Activated naive CD8-positive, alpha-beta T cell treated with anti-CD3 and anti-CD28 coated beads, Interleukin-2, amount 50 U/mL, for 24 hours (primary cell): ENCODE measurements around the gene PTMS.
"Not testable (repeated sequence)": the region's sequence is repeated elsewhere in the genome, so short reads cannot be mapped to it uniquely, and the experiment has no call there.

Source experiments
- ATAC-seq: fragments of 150-1000 bp; cut with Tn5 transposase; one replicate; pipeline ENCODE4 v1.10.0; 2021
- DNase-seq: peaks from one replicate; pipeline ENCODE4 v3.0.0; 2021
- H3K27ac Mint-ChIP-seq: one replicate; pipeline ENCODE4 v1.8.0; 2021; ENCODE audit warnings: mild to moderate bottlenecking, mixed read lengths
- H3K27me3 Mint-ChIP-seq: one replicate; pipeline ENCODE4 v1.8.0; 2021; ENCODE audit warnings: mixed read lengths
- H3K36me3 Mint-ChIP-seq: one replicate; pipeline ENCODE4 v1.8.0; 2021; ENCODE audit warnings: low read depth, mixed read lengths
- H3K4me1 Mint-ChIP-seq: one replicate; pipeline ENCODE4 v1.8.0; 2021; ENCODE audit warnings: mixed read lengths
- H3K4me3 Mint-ChIP-seq: one replicate; pipeline ENCODE4 v1.8.0; 2021; ENCODE audit warnings: mild to moderate bottlenecking, moderate library complexity, mixed read lengths
- H3K9me3 Mint-ChIP-seq: one replicate; pipeline ENCODE4 v1.8.0; 2021; ENCODE audit warnings: mixed read lengths

The PTMS gene

DNA sequence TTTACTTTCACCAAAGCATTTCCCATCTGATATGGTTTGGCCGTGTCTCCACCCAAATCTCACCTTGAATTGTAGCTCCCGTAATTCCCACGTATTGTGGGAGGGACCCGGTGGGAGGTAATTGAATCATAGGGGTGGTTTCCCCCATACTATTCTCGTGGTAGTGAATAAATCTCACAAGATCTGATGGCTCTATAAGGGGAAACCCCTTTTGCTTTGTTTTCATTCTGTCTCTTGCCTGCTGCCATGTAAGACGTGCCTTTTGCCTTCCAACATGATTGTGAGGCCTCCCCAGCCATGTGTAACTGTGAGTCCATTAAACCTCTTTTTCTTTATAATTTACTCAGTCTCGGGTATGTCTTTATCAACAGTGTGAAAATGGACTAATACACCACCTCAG lies 22.9 kb upstream of the PTMS start:
- not testable (repeated sequence) for H3K27me3 Mint-ChIP-seq, H3K9me3 Mint-ChIP-seq, DNase-seq
- ATAC-seq, result peak; percentile 41
- Mint-ChIP-seq H3K4me1 (peaks cover 41% of the 10 kb centered on the region), H3K36me3 (peaks cover 40% of the 10 kb centered on the region), H3K4me3 (peak overlapping the region; percentile 28), H3K27ac (peak overlapping the region; percentile 85)

DNA sequence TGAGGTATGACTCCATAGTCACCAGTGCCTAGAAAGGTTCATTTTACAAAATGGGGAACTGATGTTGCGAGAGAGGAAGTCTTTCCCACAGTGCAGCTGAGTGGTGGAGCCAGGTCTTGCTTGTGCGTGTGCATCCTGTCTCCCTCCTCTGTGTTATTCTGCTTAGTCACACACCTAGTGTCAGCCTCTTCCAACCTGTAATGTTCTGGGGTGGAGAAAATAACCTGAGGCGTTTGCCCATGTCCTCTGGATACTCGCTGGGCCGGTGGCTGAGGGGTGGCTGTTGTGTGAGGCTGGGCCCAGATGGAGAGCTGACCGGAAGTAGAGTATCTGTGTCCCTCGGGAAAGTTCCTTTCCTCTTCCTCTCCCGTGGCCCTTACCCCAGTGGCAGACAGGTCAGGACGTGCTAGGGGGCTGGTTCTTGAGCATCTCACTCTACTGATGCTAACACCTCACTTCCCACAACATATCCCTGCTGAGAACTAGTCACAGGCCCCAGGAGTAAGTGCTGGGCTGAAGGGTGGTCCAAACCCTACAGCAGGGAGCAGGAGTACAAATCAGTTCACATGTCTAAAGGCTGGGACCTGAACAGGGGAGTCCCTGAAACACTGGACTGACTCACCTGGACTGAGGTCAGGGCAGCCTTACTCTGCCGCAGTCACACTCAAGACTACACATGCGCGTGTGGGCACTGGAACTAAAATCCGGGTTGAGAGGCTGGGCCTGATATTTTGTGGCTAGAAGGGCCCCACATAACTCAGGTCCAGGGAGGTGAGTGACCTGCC lies 20.2 kb upstream of the PTMS start:
- ATAC-seq (peak; percentile 39), DNase-seq (no peak)
- Mint-ChIP-seq H3K27ac (peak overlapping the region; percentile 67), H3K4me1 (peaks cover 43% of the 10 kb centered on the region), H3K27me3 (no peaks in the 10 kb centered on the region), H3K36me3 (peaks cover 53% of the 10 kb centered on the region), H3K4me3 (no peak overlapping the region), H3K9me3 (peaks cover 10% of the 10 kb centered on the region)

DNA sequence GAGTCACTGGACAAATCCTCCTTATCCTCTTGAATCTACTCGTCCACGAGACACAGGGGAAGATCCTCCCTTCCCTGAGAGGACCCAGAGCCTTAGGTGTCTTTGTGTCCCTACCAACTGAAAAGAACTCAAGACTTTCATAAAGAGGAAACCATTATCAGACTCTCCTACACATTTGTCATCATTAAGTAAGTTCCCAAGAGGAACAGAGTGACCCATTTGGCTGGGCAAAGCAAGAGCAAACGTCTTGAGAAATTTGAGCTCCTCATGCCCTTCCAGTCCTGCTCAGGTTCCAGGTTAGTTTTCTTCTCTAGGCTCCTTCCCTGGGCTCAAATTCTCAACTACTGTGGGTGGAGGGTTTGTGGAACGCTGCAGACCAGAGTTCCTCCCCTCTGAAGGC lies 18.9 kb upstream of the PTMS start:
- peaks cover 10% of the 10 kb centered on the region for H3K9me3 Mint-ChIP-seq
- no peaks in the 10 kb centered on the region for H3K27me3 Mint-ChIP-seq
- H3K36me3 Mint-ChIP-seq, result peaks cover 61% of the 10 kb centered on the region
- H3K4me1 Mint-ChIP-seq, result peaks cover 51% of the 10 kb centered on the region
- ATAC-seq, result no peak
- H3K27ac Mint-ChIP-seq, result peak overlapping the region; percentile 13
- no peak overlapping the region for H3K4me3 Mint-ChIP-seq
- no peak for DNase-seq

DNA sequence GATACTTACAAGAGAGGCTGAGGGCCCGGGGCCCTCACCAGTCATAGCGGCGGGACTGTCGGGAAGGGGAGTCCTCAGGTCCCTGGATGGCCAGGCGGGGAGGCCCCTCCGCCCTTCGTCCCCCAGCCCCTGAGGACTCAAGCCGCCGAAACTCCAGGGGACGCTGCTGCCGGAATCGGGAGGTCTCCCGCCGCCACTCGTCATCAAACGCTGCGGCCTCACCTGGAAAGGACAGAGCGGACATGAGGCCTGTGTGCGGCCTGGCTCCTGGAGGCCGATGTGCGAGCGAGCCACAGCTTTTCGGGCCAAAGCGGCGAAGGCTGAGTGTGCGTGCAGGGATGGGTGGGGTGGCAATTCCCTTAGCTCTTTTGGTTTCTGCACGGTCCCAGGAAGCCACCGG lies 17.4 kb upstream of the PTMS start:
- Mint-ChIP-seq H3K27ac (no peak overlapping the region), H3K4me3 (no peak overlapping the region), H3K27me3 (no peaks in the 10 kb centered on the region), H3K4me1 (peaks cover 44% of the 10 kb centered on the region), H3K9me3 (peaks cover 4% of the 10 kb centered on the region), H3K36me3 (peaks cover 55% of the 10 kb centered on the region)
- ATAC-seq (no peak), DNase-seq (no peak)

DNA sequence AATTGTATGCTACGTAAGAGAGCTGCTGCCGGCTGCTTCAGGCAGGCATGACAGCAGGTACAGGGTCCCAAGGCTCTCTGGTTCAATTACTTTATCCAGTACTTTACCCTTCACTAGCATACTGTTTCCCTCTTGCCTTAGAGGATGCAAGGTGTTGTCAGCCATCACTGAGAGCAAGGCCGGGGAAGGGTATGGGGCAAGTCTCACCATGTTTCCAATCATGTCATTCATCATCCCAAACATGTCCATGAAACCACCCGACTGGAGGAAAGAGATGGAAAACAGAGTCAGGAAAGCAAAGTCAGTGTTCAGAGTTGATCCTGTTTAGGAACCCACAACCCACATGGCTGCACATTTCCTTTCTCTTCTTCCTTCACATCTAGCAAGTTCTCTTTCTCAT lies 15.7 kb upstream of the PTMS start:
- ATAC-seq, result no peak
- peak overlapping the region; percentile 33 for H3K27ac Mint-ChIP-seq
- no peak for DNase-seq
- H3K27me3 Mint-ChIP-seq, result no peaks in the 10 kb centered on the region
- peaks cover 41% of the 10 kb centered on the region for H3K4me1 Mint-ChIP-seq
- no peaks in the 10 kb centered on the region for H3K9me3 Mint-ChIP-seq
- peaks cover 47% of the 10 kb centered on the region for H3K36me3 Mint-ChIP-seq
- no peak overlapping the region for H3K4me3 Mint-ChIP-seq

DNA sequence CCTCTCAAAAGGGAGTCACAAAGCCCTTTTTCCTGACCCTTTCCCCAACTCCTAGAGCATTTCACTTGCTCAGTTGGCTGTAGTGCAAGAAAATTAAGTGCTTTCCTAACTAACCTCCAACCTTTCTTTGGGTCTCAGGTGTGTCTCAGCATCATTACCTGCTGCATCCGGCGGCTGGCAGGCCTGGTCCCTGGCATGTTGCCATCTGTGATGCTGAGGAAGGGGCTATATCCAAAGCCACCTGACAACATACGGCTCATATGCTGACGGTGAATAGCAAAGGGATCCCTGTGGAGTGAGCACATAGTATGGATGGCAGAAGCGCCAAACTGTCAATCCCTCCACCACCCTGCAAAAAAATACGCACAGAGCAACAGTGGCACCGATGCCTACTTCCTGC lies 14.4 kb upstream of the PTMS start:
- Mint-ChIP-seq H3K9me3 (no peaks in the 10 kb centered on the region), H3K27ac (peak overlapping the region; percentile 74), H3K4me3 (peak overlapping the region; percentile 90), H3K4me1 (peaks cover 32% of the 10 kb centered on the region), H3K27me3 (no peaks in the 10 kb centered on the region), H3K36me3 (peaks cover 38% of the 10 kb centered on the region)
- DNase-seq (no peak), ATAC-seq (no peak)

DNA sequence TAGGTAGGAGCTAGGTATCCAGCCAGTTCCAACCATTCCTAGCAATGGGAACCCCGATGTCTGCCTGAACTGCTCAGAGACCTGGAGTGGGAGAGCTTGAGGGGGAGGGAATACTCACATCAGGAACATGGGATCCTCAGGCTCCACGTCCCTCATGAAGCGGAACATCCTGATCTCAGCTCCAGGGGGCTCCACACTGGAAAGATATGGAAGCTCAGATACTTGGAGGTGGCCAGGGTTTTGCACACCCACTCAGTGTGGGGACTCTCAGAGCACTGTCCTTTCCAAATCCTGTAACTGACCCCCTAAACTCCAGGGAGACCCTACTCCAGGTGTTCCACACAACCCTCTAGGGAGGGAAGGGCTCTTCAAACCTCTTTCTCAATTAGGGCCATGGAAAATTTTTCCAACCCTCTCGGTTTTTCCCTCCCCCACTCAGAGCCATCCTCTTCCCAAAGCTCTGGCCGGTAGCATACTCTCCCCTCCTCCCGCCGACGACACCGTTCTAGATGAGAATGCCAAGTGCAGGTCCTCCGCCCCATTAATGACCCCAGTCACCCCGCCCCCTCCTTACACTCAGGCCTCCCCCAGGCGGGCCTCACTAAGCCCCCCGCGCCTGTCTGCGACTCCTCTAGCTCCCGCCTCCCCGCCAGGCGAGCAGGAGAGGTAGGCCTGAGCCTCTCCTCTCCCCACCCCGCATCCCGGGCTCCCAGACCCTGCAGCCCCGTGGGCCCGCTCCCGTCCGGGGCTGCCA lies 13.8 kb upstream of the PTMS start:
- Mint-ChIP-seq H3K4me1 (peaks cover 32% of the 10 kb centered on the region), H3K4me3 (peak overlapping the region; percentile 90), H3K9me3 (no peaks in the 10 kb centered on the region), H3K36me3 (peaks cover 33% of the 10 kb centered on the region), H3K27ac (peak overlapping the region; percentile 98), H3K27me3 (peaks cover 4% of the 10 kb centered on the region)
- ATAC-seq (no peak), DNase-seq (peak; percentile 36)

DNA sequence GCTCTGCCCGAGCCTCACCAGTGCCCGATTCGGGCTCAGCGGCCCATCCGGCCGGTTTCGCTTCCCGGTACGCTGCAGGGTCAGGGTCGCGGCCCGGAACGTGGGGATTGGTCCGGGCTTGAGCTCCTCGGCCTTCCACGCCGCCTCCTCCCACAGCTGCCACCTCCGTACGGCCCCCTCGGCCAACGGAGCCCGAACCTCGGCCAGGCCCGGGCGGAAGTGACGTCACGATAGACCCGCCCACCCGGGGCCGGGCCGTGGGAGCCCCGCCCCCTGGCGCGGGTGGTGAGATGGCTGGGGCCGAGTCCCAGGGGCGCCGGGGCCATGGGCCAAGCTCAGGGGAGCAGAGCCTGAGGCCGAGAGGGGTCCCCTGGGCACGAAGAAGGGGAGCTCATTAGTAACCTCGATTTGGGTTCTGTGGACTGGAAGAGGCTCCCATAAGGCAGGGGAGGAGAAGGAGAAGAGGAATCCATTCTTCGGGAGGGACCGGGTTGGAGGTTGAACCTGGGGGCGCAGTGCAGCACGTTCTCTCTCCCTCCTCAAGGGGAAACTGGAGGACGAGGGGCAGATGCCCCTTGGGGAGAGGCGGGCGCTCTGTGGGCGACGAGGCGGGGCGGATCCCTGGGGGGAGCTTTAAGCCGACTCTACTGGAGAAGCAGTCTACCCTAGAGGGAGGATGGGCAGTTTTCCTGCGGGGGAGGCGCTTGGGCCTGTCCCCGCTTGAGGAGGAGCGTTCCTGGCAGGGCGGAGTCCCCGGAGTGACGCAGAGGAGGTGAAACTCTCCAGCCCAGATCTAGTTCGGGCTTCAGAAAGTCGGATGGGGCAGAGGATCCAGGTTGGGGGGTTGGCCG lies 13.0 kb upstream of the PTMS start, which contains the start of gene MLF2:
Gene MLF2 (minus strand): TSS at position 221 of the 851 bp plus-strand sequence. CDS start 807 bp downstream, outside the sequence.
- Mint-ChIP-seq H3K27ac (peak within 1 kb of the TSS; percentile 98), H3K27me3 (peaks cover 5% of the 10 kb centered on the region), H3K9me3 (no peaks in the 10 kb centered on the region), H3K4me3 (peak within 1 kb of the TSS; percentile 90), H3K4me1 (peaks cover 32% of the 10 kb centered on the region), H3K36me3 (peaks cover 25% of the 10 kb centered on the region)
- ATAC-seq (peak; percentile 95), DNase-seq (peak; percentile 98)

DNA sequence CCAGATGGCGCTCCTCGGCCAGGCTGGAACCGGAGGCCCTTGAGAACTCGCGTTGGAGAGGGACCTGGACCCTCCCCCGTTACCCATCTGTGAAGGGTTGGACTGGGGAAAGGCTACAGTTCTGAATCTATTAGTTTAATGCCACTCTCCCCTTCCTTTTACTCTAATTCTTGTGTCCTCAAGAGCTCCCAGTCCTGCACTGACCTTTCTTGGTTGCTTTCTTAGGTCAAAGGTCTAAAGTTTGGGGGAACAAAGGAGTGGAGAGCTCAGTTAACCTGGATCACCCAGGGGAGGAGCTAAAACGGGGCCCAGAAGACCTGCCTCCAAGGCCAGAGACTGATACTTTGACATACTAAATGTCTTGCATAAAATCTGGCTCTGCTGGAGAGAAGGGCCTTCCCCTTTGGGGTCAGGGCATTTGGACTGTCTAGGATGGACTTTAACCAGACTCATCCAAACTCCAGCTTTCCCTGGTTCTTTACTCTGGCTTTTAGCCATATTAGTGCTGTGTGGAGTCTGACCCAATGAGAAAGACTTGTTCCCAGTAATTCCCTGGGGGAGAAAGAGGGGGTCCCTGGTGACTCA lies 12.3 kb upstream of the PTMS start:
- Mint-ChIP-seq H3K27ac (peak overlapping the region; percentile 98), H3K4me1 (peaks cover 35% of the 10 kb centered on the region), H3K27me3 (peaks cover 7% of the 10 kb centered on the region), H3K4me3 (peak overlapping the region; percentile 90), H3K9me3 (no peaks in the 10 kb centered on the region), H3K36me3 (peaks cover 21% of the 10 kb centered on the region)
- ATAC-seq (no peak), DNase-seq (no peak)

DNA sequence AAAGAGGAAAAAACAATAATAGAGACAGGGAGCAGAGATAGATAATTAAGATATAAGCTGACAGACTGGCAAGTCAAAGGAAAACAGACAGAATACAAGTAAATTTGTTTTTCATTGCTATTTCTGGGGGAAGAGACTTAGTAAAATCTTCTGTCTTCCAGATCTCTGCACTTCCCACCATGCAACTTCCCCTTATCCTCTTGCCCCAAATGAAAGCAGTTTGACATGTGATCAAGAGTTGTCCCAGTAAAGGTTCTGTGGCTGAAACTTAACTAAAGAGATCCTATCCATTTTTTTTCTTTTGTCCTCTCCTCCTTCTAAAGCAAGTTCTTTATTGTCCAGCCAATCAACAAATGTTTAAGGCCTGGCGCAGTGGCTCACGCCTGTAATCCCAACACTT lies 11.8 kb upstream of the PTMS start:
- DNase-seq (no peak), ATAC-seq (no peak)
- H3K9me3 Mint-ChIP-seq, result no peaks in the 10 kb centered on the region
- peaks cover 35% of the 10 kb centered on the region for H3K4me1 Mint-ChIP-seq
- peaks cover 7% of the 10 kb centered on the region for H3K27me3 Mint-ChIP-seq
- no peak overlapping the region for H3K4me3 Mint-ChIP-seq
- no peak overlapping the region for H3K27ac Mint-ChIP-seq
- H3K36me3 Mint-ChIP-seq, result peaks cover 18% of the 10 kb centered on the region

DNA sequence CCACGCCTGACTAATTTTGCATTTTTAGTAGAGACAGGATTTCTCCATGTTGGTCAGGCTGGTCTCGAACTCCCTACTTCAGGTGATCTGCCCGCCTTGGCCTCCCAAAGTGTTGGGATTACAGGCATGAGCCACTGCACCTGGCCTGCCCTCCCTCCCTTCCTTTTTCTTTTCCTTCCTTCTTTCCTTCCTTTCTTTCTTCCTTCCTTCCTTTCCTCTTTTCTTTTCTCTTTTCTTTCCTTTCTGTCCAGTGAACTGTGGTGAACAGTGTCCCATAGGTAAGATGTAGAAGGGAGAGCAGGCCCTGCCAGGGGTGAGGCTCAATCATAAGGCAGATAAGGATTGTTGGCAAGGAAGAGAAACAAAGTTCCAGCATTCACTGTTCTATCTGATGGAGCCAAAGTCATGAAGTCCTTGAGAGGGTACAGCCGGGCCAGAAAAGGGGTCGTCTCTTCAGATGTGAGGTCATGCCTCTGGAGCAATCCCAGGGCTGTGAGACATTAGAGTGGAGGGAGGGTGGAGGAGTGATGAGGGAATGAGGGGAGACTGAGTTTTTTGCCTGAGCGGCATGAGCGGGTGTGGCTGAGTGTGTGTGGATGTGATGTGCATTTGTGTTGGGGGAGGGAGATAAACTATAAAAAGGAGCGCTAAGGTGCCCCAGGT lies 9.0 kb upstream of the PTMS start:
- peaks cover 14% of the 10 kb centered on the region for H3K27me3 Mint-ChIP-seq
- H3K27ac Mint-ChIP-seq, result no peak overlapping the region

DNA sequence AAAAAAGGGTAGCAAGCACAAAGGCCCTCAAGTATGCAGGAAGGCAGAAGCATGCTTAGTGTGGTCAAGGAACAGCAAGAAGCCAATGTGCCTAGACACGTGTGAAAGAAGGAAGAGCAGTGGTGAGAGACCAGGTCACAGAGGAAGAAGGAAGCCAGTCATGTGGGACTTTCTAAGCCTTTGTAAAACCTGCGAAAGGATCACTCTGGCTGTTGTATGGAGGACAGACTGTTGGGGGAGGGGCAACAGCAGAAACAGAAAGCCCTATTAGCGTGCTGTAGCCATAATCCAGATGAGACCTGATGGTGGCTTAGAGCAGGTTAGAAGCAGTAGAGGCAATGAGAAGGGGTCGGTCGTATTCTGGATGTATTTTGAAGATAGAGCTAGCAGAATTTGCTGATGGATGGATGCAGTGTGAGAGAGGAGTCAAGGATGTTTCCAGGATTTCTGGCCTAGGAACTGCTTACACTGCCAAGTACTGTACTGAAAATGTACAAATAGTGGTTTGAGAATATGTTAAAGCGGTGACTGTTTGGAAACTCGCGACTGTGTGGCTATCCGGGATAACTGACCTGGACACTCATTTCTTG lies 7.6 kb upstream of the PTMS start:
- H3K36me3 Mint-ChIP-seq, result no peaks in the 10 kb centered on the region

More for the DNA sequence above, 9.0 kb upstream of the PTMS start:
- H3K4me1 Mint-ChIP-seq, result peaks cover 21% of the 10 kb centered on the region
- H3K9me3 Mint-ChIP-seq, result no peaks in the 10 kb centered on the region
- peaks cover 2% of the 10 kb centered on the region for H3K36me3 Mint-ChIP-seq
- H3K4me3 Mint-ChIP-seq, result no peak overlapping the region
- no peak for ATAC-seq
- no peak for DNase-seq

DNA sequence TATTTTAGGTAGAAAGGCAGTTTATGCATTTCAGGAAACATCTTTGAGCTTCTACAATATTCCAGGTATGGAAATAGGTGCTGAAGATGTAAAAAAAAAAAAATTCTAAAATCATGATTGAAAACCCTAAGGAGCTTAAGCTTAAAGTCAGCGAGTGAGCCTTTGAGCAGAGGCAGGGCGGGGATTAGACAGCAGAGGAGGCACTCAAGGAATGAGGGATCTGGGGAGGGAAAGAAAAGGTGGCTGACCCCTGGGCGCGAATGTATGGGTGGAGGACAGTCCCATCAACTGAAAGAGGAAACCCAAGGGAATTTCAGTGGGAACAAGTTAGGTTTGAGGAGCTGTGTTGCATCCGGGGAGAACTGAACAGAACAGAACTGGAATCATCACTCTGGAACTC lies 6.4 kb upstream of the PTMS start:
- Mint-ChIP-seq H3K27ac (no peak overlapping the region), H3K9me3 (no peaks in the 10 kb centered on the region), H3K27me3 (peaks cover 31% of the 10 kb centered on the region), H3K36me3 (no peaks in the 10 kb centered on the region), H3K4me3 (no peak overlapping the region), H3K4me1 (peaks cover 11% of the 10 kb centered on the region)
- DNase-seq, result no peak
- ATAC-seq, result no peak

More for the DNA sequence above, 7.6 kb upstream of the PTMS start:
- Mint-ChIP-seq H3K4me3 (no peak overlapping the region), H3K27me3 (peaks cover 23% of the 10 kb centered on the region), H3K27ac (no peak overlapping the region), H3K4me1 (peaks cover 14% of the 10 kb centered on the region), H3K9me3 (no peaks in the 10 kb centered on the region)
- ATAC-seq (no peak), DNase-seq (no peak)
